Osteocyte (in vitro differentiated cells): ENCODE results near the gene SAP25. TPM values are rescaled to one million over a fixed set of nuclear protein-coding genes. Genes with fewer than 3 reads are reported as not detected.

ENCODE experiments used
- DNase-seq: peaks from one replicate; pipeline ENCODE4 v3.0.0; 2021; ENCODE audit warnings: mixed read lengths; ENCODE audit not compliant: unreplicated experiment; ENCODE audit errors: extremely low spot score
- H3K27ac Mint-ChIP-seq: one replicate; pipeline ENCODE4 v1.8.0; 2021; ENCODE audit warnings: mild to moderate bottlenecking, mixed read lengths; ENCODE audit not compliant: unreplicated experiment
- H3K27me3 Mint-ChIP-seq: one replicate; pipeline ENCODE4 v1.8.0; 2021; ENCODE audit warnings: mixed read lengths; ENCODE audit not compliant: unreplicated experiment
- H3K36me3 Mint-ChIP-seq: one replicate; pipeline ENCODE4 v1.8.0; 2021; ENCODE audit warnings: mixed read lengths; ENCODE audit not compliant: unreplicated experiment
- H3K4me1 Mint-ChIP-seq: one replicate; pipeline ENCODE4 v1.8.0; 2021; ENCODE audit warnings: mixed read lengths; ENCODE audit not compliant: unreplicated experiment
- H3K4me3 Mint-ChIP-seq: one replicate; pipeline ENCODE4 v1.8.0; 2021; ENCODE audit warnings: mild to moderate bottlenecking, moderate library complexity, mixed read lengths; ENCODE audit not compliant: unreplicated experiment
- H3K9me3 Mint-ChIP-seq: one replicate; pipeline ENCODE4 v1.8.0; 2021; ENCODE audit warnings: mixed read lengths; ENCODE audit not compliant: unreplicated experiment
- CTCF ChIP-seq: fragments of 200-600 bp; sonication (generic); IDR thresholded peaks from 2 replicates; pipeline ENCODE4 v1.5.0; 2021; ENCODE audit warnings: antibody characterized with exemption, mild to moderate bottlenecking, moderate library complexity
- total RNA-seq: library from RNA; stranded (reverse); gene quantifications from 2 replicates; pipeline ENCODE4 v1.2.1, GENCODE V29; 2021

The SAP25 gene
- total RNA-seq, 1 donor from 2014 or later, result 1.5 TPM

GRCh38 chr7:100613412-100614175, 39.9 kb upstream of the SAP25 start:
- H3K36me3 Mint-ChIP-seq, result peaks cover 2% of the 10 kb centered on the region
- H3K4me1 Mint-ChIP-seq, result peaks cover 12% of the 10 kb centered on the region
- no peaks in the 10 kb centered on the region for H3K9me3 Mint-ChIP-seq
- no peak for TF ChIP-seq CTCF
- DNase-seq, result no peak
- H3K27me3 Mint-ChIP-seq, result no peaks in the 10 kb centered on the region
- H3K4me3 Mint-ChIP-seq, result peak overlapping the region; percentile 74
- no peak overlapping the region for H3K27ac Mint-ChIP-seq

- Mint-ChIP-seq H3K9me3 (no peaks in the 10 kb centered on the region), H3K27me3 (no peaks in the 10 kb centered on the region), H3K36me3 (peaks cover 5% of the 10 kb centered on the region), H3K4me3 (peak overlapping the region; percentile 98), H3K27ac (peak overlapping the region; percentile 4), H3K4me1 (peaks cover 12% of the 10 kb centered on the region)
- no peak for DNase-seq
- TF ChIP-seq CTCF, result peak; percentile 28
These were observed 39.2 kb upstream of the SAP25 start for GRCh38 chr7:100612730-100613390.

- peaks cover 8% of the 10 kb centered on the region for H3K36me3 Mint-ChIP-seq
- peak within 1 kb of the TSS; percentile 100 for H3K27ac Mint-ChIP-seq
- DNase-seq, result peak; percentile 99
- peak within 1 kb of the TSS; percentile 98 for H3K4me3 Mint-ChIP-seq
- no peak for TF ChIP-seq CTCF
- no peaks in the 10 kb centered on the region for H3K27me3 Mint-ChIP-seq
- H3K4me1 Mint-ChIP-seq, result peaks cover 12% of the 10 kb centered on the region
- H3K9me3 Mint-ChIP-seq, result no peaks in the 10 kb centered on the region
These were observed 38.5 kb upstream of the SAP25 start, which contains the start of gene MOSPD3 for GRCh38 chr7:100611983-100612729. TSS of gene MOSPD3 (plus strand) at chr7:100612540. CDS start at chr7:100612792, 252 bp downstream.

- H3K4me1 Mint-ChIP-seq, result peaks cover 15% of the 10 kb centered on the region
- H3K9me3 Mint-ChIP-seq, result no peaks in the 10 kb centered on the region
- H3K27ac Mint-ChIP-seq, result no peak overlapping the region
- peaks cover 11% of the 10 kb centered on the region for H3K36me3 Mint-ChIP-seq
- DNase-seq, result no peak
- H3K4me3 Mint-ChIP-seq, result no peak overlapping the region
- no peaks in the 10 kb centered on the region for H3K27me3 Mint-ChIP-seq
- no peak for TF ChIP-seq CTCF
These were observed 36.3 kb upstream of the SAP25 start for GRCh38 chr7:100609958-100610357.

GRCh38 chr7:100607111-100607510, 33.4 kb upstream of the SAP25 start:
- Mint-ChIP-seq H3K27ac (no peak overlapping the region), H3K27me3 (no peaks in the 10 kb centered on the region), H3K4me1 (peaks cover 25% of the 10 kb centered on the region), H3K36me3 (peaks cover 9% of the 10 kb centered on the region), H3K9me3 (no peaks in the 10 kb centered on the region), H3K4me3 (no peak overlapping the region)
- TF ChIP-seq CTCF, result no peak
- DNase-seq, result no peak
